GM23248 (cell line): ENCODE data around the gene GOLIM4. TPM values are rescaled to one million over a fixed set of nuclear protein-coding genes. Genes with fewer than 3 reads are reported as not detected.
A peak's percentile ranks its signal among the peaks of the same experiment; 100 is the strongest.

Source experiments
- DNase-seq: peaks from one replicate; pipeline ENCODE4 v3.0.0-alpha.2; 2015
- H2AFZ ChIP-seq: fragments of 200-600 bp; sonication (generic); 2 replicates; pipeline ENCODE4 v1.6.1; 2016; ENCODE audit warnings: antibody characterized with exemption
- H3F3A ChIP-seq: fragments of 200-600 bp; sonication (generic); 2 replicates; pipeline ENCODE4 v1.6.1; 2016; ENCODE audit warnings: mild to moderate bottlenecking, antibody characterized with exemption, mixed run types; ENCODE audit not compliant: insufficient read depth
- H3K27ac ChIP-seq: fragments of 200-600 bp; sonication (generic); 2 replicates; pipeline ENCODE4 v1.5.1; 2016; ENCODE audit warnings: mild to moderate bottlenecking
- H3K27me3 ChIP-seq: fragments of 200-600 bp; sonication (generic); replicated peaks from 2 replicates; pipeline ENCODE4 v1.6.1; 2016; ENCODE audit warnings: mild to moderate bottlenecking; ENCODE audit not compliant: insufficient read depth
- H3K36me3 ChIP-seq: fragments of 200-600 bp; sonication (generic); 2 replicates; pipeline ENCODE4 v1.6.1; 2016; ENCODE audit warnings: low read depth, mild to moderate bottlenecking
- H3K4me1 ChIP-seq: fragments of 200-600 bp; sonication (generic); 2 replicates; pipeline ENCODE4 v1.6.1; 2016; ENCODE audit warnings: mild to moderate bottlenecking; ENCODE audit not compliant: insufficient read depth
- H3K4me2 ChIP-seq: fragments of 200-600 bp; sonication (generic); one replicate; pipeline ENCODE4 v1.6.1; 2016; ENCODE audit warnings: mild to moderate bottlenecking; ENCODE audit not compliant: unreplicated experiment
- H3K4me3 ChIP-seq: fragments of 200-600 bp; sonication (generic); 2 replicates; pipeline ENCODE4 v1.5.1; 2016; ENCODE audit warnings: mild to moderate bottlenecking
- H3K79me2 ChIP-seq: fragments of 200-600 bp; sonication (generic); 2 replicates; pipeline ENCODE4 v1.6.1; 2016; ENCODE audit warnings: mild to moderate bottlenecking; ENCODE audit not compliant: insufficient read depth
- H3K9ac ChIP-seq: fragments of 200-600 bp; sonication (generic); 2 replicates; pipeline ENCODE4 v1.6.1; 2016; ENCODE audit warnings: mild to moderate bottlenecking
- H3K9me2 ChIP-seq: fragments of 200-600 bp; sonication (generic); 2 replicates; pipeline ENCODE4 v1.6.1; 2016; ENCODE audit warnings: mixed run types, mild to moderate bottlenecking, moderate library complexity; ENCODE audit not compliant: insufficient read depth
- H3K9me3 ChIP-seq: fragments of 200-600 bp; sonication (generic); one replicate; pipeline ENCODE4 v1.6.1; 2017; ENCODE audit warnings: low read depth
- H4K20me1 ChIP-seq: fragments of 200-600 bp; sonication (generic); 2 replicates; pipeline ENCODE4 v1.6.0; 2016; ENCODE audit not compliant: insufficient read depth
- EZH2 ChIP-seq: fragments of 200-600 bp; sonication (generic); IDR thresholded peaks from 2 replicates; pipeline ENCODE4 v1.6.1; 2018; ENCODE audit warnings: antibody characterized with exemption, mild to moderate bottlenecking; ENCODE audit not compliant: insufficient read depth, poor library complexity, severe bottlenecking
- EZH2phosphoT487 ChIP-seq: fragments of 200-600 bp; sonication (generic); IDR thresholded peaks from 2 replicates; pipeline ENCODE4 v1.6.1; 2018; ENCODE audit warnings: antibody characterized with exemption, moderate library complexity, mild to moderate bottlenecking, low read depth; ENCODE audit not compliant: insufficient read depth
- WGBS, 2 experiments: methylation state at CpG; one replicate each; pipeline ENCODE4 v1.1.6; 2015 to 2017; ENCODE audit warnings: low lambda C conversion rate in 2 of 2, low coverage in 1 of 2; ENCODE audit errors: missing lambda C conversion rate in 2 of 2; 5-methylcytosine and 5-hydroxymethylcytosine counted together
- in situ Hi-C: fragments of 300-500 bp; cut with MboI; formaldehyde crosslinking; loops from 2 replicates; pipeline ENCODE4 v1.15.0; 2020
- polyA plus RNA-seq: library from polyadenylated mRNA; unstranded; fragments of >200 nt; fragmentation: Nextera tagmentation; extraction: Ambion mirVana; gene quantifications from 2 replicates; pipeline ENCODE4 v1.2.1, GENCODE V29; 2016
- total RNA-seq: library from RNA; depleted of rRNA; stranded (reverse); fragments of >200 nt; shearing (Covaris generic); gene quantifications from 2 replicates; pipeline ENCODE4 v1.2.3, GENCODE V29; 2014; rRNA removed

Gene GOLIM4, protein sequence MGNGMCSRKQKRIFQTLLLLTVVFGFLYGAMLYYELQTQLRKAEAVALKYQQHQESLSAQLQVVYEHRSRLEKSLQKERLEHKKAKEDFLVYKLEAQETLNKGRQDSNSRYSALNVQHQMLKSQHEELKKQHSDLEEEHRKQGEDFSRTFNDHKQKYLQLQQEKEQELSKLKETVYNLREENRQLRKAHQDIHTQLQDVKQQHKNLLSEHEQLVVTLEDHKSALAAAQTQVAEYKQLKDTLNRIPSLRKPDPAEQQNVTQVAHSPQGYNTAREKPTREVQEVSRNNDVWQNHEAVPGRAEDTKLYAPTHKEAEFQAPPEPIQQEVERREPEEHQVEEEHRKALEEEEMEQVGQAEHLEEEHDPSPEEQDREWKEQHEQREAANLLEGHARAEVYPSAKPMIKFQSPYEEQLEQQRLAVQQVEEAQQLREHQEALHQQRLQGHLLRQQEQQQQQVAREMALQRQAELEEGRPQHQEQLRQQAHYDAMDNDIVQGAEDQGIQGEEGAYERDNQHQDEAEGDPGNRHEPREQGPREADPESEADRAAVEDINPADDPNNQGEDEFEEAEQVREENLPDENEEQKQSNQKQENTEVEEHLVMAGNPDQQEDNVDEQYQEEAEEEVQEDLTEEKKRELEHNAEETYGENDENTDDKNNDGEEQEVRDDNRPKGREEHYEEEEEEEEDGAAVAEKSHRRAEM
- total RNA-seq (57.0 and 66.8 TPM in 2 replicates), polyA plus RNA-seq (84.4 TPM in 2 replicates)

DNA sequence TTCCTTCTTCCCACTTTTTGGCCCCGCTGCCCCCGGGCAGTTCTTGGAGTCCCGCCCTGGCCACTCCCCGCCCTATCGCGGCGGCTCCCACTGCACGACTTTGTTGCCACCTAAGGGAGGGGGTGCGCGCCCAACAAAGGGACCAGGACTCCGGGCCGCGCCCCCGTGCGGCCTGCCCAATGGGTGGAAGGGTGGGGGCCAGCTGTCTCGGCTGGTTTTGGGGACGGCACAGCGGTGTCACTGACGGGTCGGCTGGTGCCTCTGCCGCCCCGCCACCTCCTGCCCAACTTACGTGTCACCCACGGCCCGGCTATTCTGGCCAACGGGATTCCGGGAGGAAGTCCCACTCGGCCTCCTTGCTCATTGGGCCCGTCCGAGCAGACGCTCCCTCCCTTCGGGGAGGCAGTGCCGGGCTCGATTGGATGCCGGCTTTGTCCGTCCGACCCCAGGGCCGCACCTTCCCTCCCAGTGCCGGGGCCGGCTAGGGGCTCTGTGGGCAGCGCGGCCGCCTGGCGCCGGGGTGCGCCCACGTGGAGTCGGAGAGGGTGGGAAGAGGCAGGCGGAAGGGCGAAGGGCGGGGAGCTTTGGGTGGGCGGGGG, at the start of gene GOLIM4:
TSS of gene GOLIM4 (minus strand) at position 314 of the 599 bp plus-strand sequence. CDS start 639 bp downstream, outside the sequence.
- peaks cover 40% of the 10 kb centered on the region for H3K79me2 ChIP-seq
- no peaks in the 10 kb centered on the region for H3K9me3 ChIP-seq
- WGBS, 2 experiments, result 1% methylated on average over 38 to 41 of the region's 52 CpGs
- H2AFZ ChIP-seq, result peak within 1 kb of the TSS; percentile 70
- in situ Hi-C loops, result loop anchor here (25.0 kb wide), 1 partner anchor 1017 kb away; no protein-coding TSS in a partner anchor
- peaks cover 60% of the 10 kb centered on the region for H3K4me1 ChIP-seq
- H3K36me3 ChIP-seq, result no peaks in the 10 kb centered on the region
- peak within 1 kb of the TSS; percentile 97 for H3K27ac ChIP-seq
- H3K4me2 ChIP-seq, result peak within 1 kb of the TSS; percentile 95
- no peaks in the 10 kb centered on the region for H4K20me1 ChIP-seq
- H3K9me2 ChIP-seq, result no peaks in the 10 kb centered on the region
- peaks cover 38% of the 10 kb centered on the region for H3F3A ChIP-seq
- H3K27me3 ChIP-seq, result no peaks in the 10 kb centered on the region
- DNase-seq, result peak; percentile 99
- peak within 1 kb of the TSS; percentile 95 for H3K9ac ChIP-seq
- no peak for TF ChIP-seq EZH2
- no peak for TF ChIP-seq EZH2phosphoT487
- peak within 1 kb of the TSS; percentile 79 for H3K4me3 ChIP-seq

DNA sequence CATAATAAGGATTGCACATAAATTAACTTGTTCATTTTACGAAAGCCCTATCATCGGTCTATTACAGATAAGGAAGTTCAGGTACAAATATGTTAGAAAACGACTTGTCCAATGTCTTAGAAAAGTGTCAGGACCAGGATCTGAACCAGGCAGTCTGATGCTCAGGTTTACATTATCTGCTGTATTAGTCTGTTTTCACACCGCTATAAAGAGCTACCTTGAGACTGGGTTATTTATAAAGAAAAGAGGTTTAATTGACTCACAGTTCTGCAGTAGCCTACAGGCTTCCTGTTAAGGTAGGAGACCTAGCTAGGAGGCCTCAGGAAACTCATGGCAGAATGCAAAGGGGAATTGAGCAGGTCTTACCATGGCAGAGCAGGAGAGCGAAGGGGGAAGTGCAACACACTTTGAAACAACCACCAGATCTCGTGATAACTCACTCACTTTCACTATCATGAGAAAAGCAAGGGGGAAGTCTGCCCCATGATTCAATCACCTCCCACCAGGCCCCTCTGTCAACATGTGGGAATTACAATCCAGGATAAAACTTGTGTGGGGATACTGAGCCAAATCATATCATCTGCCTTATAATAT, 45.8 kb upstream of the GOLIM4 start:
- no peak for TF ChIP-seq EZH2phosphoT487
- TF ChIP-seq EZH2, result no peak
- H3K9ac ChIP-seq, result no peak overlapping the region

DNA sequence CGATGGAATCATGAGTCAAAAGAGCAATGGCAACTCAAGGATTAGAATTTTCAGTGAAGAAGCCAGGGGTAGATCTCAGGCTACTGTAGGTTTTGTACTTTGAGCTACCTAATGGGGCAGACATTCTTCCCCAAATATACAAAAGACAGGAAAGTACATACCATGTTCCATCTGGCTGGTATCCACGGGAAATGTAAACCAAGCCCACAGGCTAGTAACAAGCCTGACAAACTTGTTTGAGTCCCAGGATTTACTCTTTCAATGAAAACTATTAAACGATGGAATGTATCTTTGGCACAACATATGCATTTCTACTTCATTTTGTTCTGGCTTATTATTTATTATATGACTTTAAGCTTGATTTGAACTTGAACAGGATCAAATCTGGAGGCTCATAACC, 44.2 kb upstream of the GOLIM4 start:
- H3K9me2 ChIP-seq, result no peaks in the 10 kb centered on the region
- no peak for DNase-seq
- 0 out of 2 replicates have a peak overlapping the region, but pooled peaks have one; percentile 34 for H2AFZ ChIP-seq
- no peak overlapping the region for H3K27ac ChIP-seq
- H3K9me3 ChIP-seq, result no peaks in the 10 kb centered on the region
- no peak overlapping the region for H3K4me3 ChIP-seq
- H3K4me2 ChIP-seq, result no peak overlapping the region
- no peaks in the 10 kb centered on the region for H3K79me2 ChIP-seq
- no peaks in the 10 kb centered on the region for H3K4me1 ChIP-seq
- H3K9ac ChIP-seq, result no peak overlapping the region
- H3K27me3 ChIP-seq, result no peaks in the 10 kb centered on the region
- TF ChIP-seq EZH2phosphoT487, result no peak
- no peak for TF ChIP-seq EZH2
- no peaks in the 10 kb centered on the region for H3K36me3 ChIP-seq
- in situ Hi-C loops, result no loop called here
- H3F3A ChIP-seq, result no peaks in the 10 kb centered on the region
- 62 to 67% methylated on average over 3 of the region's 3 CpGs for WGBS, 2 experiments
- no peaks in the 10 kb centered on the region for H4K20me1 ChIP-seq

More for the DNA sequence above, 45.8 kb upstream of the GOLIM4 start:
- no peaks in the 10 kb centered on the region for H3K4me1 ChIP-seq
- no peaks in the 10 kb centered on the region for H3F3A ChIP-seq
- no peaks in the 10 kb centered on the region for H3K9me2 ChIP-seq
- no peaks in the 10 kb centered on the region for H4K20me1 ChIP-seq
- H3K79me2 ChIP-seq, result no peaks in the 10 kb centered on the region
- H3K36me3 ChIP-seq, result no peaks in the 10 kb centered on the region
- 74 to 75% methylated on average over 6 of the region's 6 CpGs for WGBS, 2 experiments
- no peak overlapping the region for H3K4me2 ChIP-seq
- in situ Hi-C loops, result no loop called here
- no peak overlapping the region for H3K27ac ChIP-seq
- H3K4me3 ChIP-seq, result no peak overlapping the region
- no peak for DNase-seq
- no peaks in the 10 kb centered on the region for H3K27me3 ChIP-seq
- H3K9me3 ChIP-seq, result no peaks in the 10 kb centered on the region
- H2AFZ ChIP-seq, result peak overlapping the region; percentile 60; the same call in 1 of the 2 replicates

DNA sequence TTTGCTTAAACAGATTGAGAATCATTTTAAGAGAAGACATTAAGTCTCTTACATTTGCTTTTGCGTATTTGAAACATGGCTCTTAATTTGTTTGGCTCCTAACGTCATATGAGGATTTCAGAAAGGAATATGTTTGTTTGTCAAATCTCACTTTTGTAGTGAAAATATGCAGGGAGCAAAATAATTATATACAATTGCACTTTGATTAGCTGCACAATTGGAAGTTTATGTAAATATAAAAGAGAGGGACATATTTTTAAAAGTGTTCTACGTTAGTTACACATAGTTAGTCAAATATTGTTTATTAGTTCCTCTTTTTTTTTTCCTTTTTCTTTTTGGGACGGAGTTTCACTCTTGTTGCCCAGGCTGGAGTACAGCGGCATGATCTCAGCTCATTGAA, 42.7 kb upstream of the GOLIM4 start:
- no peaks in the 10 kb centered on the region for H3K27me3 ChIP-seq
- H3K27ac ChIP-seq, result no peak overlapping the region
- TF ChIP-seq EZH2 (no peak), EZH2phosphoT487 (no peak)
- no peaks in the 10 kb centered on the region for H3K9me2 ChIP-seq
- no peak overlapping the region for H3K4me2 ChIP-seq
- no peaks in the 10 kb centered on the region for H3K4me1 ChIP-seq
- in situ Hi-C loops, result no loop called here
- no peak overlapping the region for H3K4me3 ChIP-seq
- H3K9me3 ChIP-seq, result no peaks in the 10 kb centered on the region
- H3K9ac ChIP-seq, result no peak overlapping the region
- H4K20me1 ChIP-seq, result no peaks in the 10 kb centered on the region
- no peaks in the 10 kb centered on the region for H3K36me3 ChIP-seq
- peak overlapping the region; percentile 1; the same call in 1 of the 2 replicates for H2AFZ ChIP-seq
- WGBS, 2 experiments, result 73 to 75% methylated on average over 5 of the region's 5 CpGs
- H3K79me2 ChIP-seq, result no peaks in the 10 kb centered on the region
- no peak for DNase-seq
- H3F3A ChIP-seq, result no peaks in the 10 kb centered on the region
